ENCODE results near the gene AFG1L.

DNA sequence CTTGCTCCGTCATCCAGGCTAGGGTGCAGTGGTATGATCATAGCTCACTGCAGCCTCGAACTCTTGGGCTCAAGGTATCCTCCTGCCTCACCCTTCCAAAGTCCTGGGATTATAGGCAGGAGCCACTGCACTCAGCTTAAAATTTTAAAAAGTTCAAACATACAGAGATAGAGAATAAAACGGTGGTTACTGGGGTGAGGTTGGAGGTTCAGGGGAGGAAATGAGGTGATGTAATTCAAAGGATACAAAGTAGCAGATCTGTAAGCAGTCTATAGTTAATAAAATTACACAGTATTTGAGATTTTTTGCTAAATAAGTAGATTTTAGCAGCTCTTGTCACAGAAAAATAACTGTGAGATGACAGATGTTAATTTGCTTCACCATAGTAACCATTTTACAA is 7.5 kb upstream of the AFG1L start:
- TF ChIP-seq, protein P1, sequence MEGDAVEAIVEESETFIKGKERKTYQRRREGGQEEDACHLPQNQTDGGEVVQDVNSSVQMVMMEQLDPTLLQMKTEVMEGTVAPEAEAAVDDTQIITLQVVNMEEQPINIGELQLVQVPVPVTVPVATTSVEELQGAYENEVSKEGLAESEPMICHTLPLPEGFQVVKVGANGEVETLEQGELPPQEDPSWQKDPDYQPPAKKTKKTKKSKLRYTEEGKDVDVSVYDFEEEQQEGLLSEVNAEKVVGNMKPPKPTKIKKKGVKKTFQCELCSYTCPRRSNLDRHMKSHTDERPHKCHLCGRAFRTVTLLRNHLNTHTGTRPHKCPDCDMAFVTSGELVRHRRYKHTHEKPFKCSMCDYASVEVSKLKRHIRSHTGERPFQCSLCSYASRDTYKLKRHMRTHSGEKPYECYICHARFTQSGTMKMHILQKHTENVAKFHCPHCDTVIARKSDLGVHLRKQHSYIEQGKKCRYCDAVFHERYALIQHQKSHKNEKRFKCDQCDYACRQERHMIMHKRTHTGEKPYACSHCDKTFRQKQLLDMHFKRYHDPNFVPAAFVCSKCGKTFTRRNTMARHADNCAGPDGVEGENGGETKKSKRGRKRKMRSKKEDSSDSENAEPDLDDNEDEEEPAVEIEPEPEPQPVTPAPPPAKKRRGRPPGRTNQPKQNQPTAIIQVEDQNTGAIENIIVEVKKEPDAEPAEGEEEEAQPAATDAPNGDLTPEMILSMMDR (IDR thresholded peaks at IDR 0.05; ENCODE audit: insufficient read depth, low read length) = no peak
- no peak for TF ChIP-seq POLR2AphosphoS5 (IDR thresholded peaks at IDR 0.05; ENCODE audit: low read depth)
- TF ChIP-seq, protein P2, sequence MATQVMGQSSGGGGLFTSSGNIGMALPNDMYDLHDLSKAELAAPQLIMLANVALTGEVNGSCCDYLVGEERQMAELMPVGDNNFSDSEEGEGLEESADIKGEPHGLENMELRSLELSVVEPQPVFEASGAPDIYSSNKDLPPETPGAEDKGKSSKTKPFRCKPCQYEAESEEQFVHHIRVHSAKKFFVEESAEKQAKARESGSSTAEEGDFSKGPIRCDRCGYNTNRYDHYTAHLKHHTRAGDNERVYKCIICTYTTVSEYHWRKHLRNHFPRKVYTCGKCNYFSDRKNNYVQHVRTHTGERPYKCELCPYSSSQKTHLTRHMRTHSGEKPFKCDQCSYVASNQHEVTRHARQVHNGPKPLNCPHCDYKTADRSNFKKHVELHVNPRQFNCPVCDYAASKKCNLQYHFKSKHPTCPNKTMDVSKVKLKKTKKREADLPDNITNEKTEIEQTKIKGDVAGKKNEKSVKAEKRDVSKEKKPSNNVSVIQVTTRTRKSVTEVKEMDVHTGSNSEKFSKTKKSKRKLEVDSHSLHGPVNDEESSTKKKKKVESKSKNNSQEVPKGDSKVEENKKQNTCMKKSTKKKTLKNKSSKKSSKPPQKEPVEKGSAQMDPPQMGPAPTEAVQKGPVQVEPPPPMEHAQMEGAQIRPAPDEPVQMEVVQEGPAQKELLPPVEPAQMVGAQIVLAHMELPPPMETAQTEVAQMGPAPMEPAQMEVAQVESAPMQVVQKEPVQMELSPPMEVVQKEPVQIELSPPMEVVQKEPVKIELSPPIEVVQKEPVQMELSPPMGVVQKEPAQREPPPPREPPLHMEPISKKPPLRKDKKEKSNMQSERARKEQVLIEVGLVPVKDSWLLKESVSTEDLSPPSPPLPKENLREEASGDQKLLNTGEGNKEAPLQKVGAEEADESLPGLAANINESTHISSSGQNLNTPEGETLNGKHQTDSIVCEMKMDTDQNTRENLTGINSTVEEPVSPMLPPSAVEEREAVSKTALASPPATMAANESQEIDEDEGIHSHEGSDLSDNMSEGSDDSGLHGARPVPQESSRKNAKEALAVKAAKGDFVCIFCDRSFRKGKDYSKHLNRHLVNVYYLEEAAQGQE (IDR thresholded peaks at IDR 0.05; ENCODE audit: insufficient replicate concordance, low read depth) = no peak

Data from HL-60 (cell line).